ENCODE measurements around the gene DOCK8. TPM values are rescaled to one million over a fixed set of nuclear protein-coding genes. Genes with fewer than 3 reads are reported as not detected.
"Not testable (repeated sequence)": the region's sequence is repeated elsewhere in the genome, so short reads cannot be mapped to it uniquely, and the experiment has no call there.

The DOCK8 gene
- 73.2 TPM for total RNA-seq

- DNase-seq (ENCODE audit: low read depth in 2 of 3, low spot score in 2 of 3) = peak; percentile 26 to 91 (median 85)
Measured at GRCh38 chr9:214648-215493, at the start of gene DOCK8. Gene DOCK8 (plus strand): TSS chr9:214865. CDS start chr9:214977, 112 bp downstream.

- DNase-seq (ENCODE audit: low read depth in 2 of 3, low spot score in 2 of 3) = not testable (repeated sequence)
Measured at GRCh38 chr9:169757-170156, 44.9 kb upstream of the DOCK8 start.

DNA sequence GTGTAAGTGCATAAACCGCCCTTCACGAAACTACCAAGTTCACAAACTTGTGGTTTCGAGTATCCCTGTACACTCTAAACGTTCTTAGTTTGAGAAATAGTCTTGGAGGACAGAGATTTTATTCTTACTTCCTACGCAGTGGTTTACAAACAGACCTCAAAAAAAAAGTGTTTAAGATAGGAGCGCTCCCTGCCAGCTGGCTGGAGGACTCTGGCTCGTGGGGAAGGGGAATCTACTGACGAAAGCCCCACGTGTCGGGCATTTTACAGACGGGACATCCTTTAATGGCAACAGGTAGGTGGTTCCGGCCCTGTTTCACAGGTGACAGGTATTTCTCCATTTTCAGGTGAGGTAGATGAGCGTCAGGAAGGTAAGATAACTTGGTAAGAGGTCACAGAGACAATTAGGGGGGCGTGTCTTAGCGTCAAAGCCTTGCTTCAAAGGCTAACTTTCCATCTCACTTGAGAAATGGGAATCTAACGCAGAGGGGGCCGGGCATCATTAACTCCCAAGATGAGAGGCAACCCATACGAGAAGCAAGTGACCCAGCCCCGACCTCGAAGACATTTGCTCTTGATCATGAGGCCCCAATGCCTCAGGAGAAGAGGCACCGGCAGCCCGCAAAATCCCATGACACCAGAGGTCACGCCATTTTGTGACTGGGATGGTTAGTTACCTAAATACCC lies 36.4 kb upstream of the DOCK8 start:
- not testable (repeated sequence) for DNase-seq (ENCODE audit: low read depth in 2 of 3, low spot score in 2 of 3)

GRCh38 chr9:178970-179383 lies 35.7 kb upstream of the DOCK8 start, which contains the start of gene ZNG1A:
Gene ZNG1A (minus strand): TSS chr9:179056. CDS start chr9:178969, 87 bp downstream.
- DNase-seq (ENCODE audit: low read depth in 2 of 3, low spot score in 2 of 3) = peak; percentile 43 to 90 (median 70)

DNA sequence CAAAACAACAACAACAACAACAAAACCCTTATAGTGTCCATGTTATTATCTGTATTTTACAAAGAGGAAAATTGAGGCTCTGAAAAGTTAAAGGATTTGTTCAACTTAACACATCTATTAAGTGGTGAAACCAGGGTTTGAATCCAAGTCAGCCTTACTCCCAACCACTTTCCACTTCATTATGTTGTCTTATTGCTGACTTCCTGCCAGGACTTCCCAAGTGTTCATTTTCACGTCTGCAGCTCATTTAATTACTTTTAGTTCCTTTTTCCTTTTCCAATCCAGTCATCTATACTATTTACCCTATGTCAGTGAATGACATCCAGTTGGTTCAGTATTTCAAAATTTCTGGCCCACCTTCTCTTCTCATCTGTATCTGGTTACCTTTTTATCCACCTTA lies 15.1 kb upstream of the DOCK8 start:
- not testable (repeated sequence) for DNase-seq (ENCODE audit: low read depth in 2 of 3, low spot score in 2 of 3)

DNA sequence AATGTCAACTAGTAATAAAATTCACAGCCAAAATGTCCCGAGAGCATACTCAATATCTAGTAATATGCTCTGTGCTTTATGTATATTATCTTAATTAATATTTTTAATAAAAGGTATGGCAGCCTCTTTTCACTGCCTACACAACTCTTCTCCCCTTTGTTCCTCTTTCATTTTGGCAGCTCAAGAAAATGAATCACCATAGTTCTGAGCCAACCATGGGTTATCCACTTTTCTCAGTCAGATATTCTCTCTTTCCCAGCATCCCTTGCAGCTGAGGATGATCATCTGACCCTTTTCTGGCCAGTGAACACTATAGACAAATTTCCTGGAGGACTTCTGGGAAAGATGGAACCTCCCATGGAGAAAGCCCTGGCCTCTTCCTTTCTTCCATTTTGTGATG lies 8.2 kb upstream of the DOCK8 start:
- DNase-seq (ENCODE audit: low read depth in 2 of 3, low spot score in 2 of 3) = no peak

GRCh38 chr9:209143-209758 lies 5.4 kb upstream of the DOCK8 start:
- no peak for DNase-seq (ENCODE audit: low read depth in 2 of 3, low spot score in 2 of 3)

DNA sequence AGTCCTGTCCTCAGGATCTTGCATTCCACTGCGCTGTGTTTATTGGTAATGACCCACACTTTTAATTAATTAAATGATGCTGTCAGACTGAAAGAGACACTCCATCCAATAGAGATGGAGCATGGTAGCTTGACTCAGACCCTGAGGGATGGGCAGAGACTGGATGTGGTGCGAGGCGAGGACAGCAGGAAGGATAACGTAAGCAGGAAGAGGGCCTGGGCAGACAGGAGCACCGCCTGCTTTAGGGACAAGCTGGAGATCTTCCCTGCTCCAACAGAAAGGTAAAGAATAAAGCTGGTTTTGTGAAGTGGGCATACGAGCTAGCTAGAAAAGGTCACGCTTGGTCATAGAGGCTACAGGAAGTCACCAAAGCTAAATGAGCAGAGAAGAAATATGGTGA lies 3.6 kb upstream of the DOCK8 start:
- DNase-seq (ENCODE audit: low read depth in 2 of 3, low spot score in 2 of 3) = no peak

GRCh38 chr9:211557-211956 lies 3.1 kb upstream of the DOCK8 start:
- DNase-seq (ENCODE audit: low read depth in 2 of 3, low spot score in 2 of 3) = no peak

GRCh38 chr9:212297-212696 lies 2.4 kb upstream of the DOCK8 start:
- no peak for DNase-seq (ENCODE audit: low read depth in 2 of 3, low spot score in 2 of 3)

DNA sequence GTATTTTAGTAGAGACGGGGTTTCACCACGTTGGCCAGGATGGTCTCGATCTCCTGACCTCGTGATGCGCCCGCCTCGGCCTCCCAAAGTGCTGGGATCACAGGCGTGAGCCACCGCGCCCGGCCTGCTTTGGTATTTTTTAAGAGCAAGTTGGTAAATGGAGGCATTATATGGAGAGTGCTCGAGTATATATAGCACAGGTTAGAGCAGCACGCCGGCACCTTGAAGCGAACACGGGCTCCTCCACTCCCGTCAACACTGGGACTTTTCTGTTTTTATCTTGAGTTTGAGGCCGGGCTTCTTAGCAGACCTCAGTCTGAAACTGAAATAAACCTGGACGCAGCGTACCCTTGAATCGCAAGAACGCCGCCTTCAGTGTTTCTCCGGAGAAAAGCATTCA lies 764 bp upstream of the DOCK8 start:
- DNase-seq (ENCODE audit: low read depth in 2 of 3, low spot score in 2 of 3) = not testable (repeated sequence)

DNA sequence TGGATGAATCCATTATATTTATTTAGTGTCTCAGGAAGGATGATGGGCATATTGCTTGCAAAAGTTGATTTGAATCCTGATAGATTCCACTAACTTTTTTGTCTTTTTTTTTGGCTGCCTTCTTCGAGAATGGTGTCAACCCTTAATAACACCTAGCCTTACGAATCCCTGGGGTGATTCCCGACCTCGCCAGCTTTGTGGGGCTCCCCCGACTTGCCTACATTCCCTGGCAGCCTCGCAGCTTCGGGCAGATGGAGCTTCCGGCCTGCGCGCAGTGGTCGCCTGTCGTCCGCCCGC lies 366 bp upstream of the DOCK8 start:
- DNase-seq (ENCODE audit: low read depth in 2 of 3, low spot score in 2 of 3) = no peak

- no peak for DNase-seq (ENCODE audit: low read depth in 2 of 3, low spot score in 2 of 3)
Measured at GRCh38 chr9:215631-216155, 1.0 kb downstream of the DOCK8 start.

DNA sequence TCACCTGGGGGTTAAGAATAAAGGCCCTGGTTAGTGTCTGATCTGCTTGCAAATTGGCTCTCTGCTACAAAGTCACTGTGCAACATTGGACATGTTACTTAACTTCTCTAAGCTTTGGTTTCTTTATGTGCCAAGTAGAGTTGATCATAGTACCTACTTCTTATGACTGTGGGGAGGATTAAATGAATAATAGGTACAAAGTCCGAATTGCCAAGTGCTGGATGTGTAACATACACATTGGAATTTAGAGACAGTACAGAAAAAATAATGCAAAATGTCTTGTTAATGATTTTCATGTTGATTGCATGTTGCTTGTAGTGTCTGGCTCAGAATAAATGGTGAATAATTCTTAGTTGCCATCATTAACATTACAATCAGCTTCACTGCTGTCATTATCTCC lies 2.2 kb downstream of the DOCK8 start:
- no peak for DNase-seq (ENCODE audit: low read depth in 2 of 3, low spot score in 2 of 3)

GRCh38 chr9:217950-218349 lies 3.3 kb downstream of the DOCK8 start:
- DNase-seq (ENCODE audit: low read depth in 2 of 3, low spot score in 2 of 3) = no peak

GRCh38 chr9:219036-219435 lies 4.4 kb downstream of the DOCK8 start:
- DNase-seq (ENCODE audit: low read depth in 2 of 3, low spot score in 2 of 3) = not testable (repeated sequence)

GRCh38 chr9:219670-220365 lies 5.2 kb downstream of the DOCK8 start:
- DNase-seq (ENCODE audit: low read depth in 2 of 3, low spot score in 2 of 3) = no peak

DNA sequence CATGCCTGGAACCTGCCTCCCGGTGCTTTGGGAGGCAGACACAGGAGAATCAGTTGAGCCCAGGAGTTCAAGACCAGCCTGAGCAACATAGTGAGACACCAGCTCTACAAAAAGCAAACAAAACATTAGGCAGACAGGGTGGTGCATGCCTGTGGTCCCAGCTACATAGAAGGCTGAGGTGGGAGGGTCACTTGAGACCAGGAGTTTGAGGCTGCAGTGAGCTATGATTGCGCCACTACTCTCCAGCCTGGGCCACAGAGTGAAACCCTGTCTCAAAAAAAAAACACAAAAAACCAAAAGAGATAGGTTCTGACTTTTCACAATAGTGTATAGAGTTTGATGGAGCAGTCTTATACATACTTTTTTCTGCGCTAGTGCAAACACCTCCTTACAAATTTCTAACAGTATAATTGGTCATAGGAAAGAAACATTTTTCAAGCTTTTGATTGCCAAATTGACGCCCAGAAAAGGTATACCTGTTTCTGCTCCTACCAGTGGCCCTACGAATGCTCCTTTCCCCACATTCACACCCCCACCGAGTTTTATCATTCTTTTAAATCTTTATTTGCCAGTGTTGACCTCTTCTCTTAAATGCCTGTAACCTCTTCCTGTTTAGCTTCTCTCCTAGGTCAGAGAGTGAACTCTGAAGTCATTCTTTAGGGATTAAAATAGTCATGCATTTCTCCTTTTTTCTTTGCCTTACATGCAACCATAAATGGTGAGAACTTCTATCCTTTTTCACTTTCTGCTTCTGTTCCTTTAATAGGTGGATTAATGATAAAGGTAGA lies 7.5 kb downstream of the DOCK8 start:
- no peak for DNase-seq (ENCODE audit: low read depth in 2 of 3, low spot score in 2 of 3)

- no peak for DNase-seq (ENCODE audit: low read depth in 2 of 3, low spot score in 2 of 3)
Measured at GRCh38 chr9:223152-223551, 8.5 kb downstream of the DOCK8 start.

DNA sequence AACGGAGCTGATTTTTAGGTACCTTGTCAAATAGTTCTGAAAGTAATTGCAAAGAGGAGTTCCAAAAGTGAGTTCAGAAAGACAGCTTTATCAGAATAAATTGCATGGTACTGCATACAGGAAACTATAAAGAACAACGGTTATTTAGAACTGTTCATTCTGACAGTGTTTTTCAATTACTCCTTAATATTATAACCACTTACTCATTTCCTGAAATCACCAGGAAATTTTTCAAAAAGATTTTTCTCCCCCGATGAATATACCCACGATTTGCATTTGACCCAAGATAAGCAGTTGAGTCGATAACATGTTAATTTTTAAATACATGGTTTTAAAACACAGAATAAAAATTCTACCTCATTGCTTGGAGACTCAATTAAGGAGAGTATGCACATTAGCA lies 9.4 kb downstream of the DOCK8 start:
- no peak for DNase-seq (ENCODE audit: low read depth in 2 of 3, low spot score in 2 of 3)
